PFSK-1 (cell line): ENCODE results near the gene ZNF407.

ENCODE experiments used
- REST ChIP-seq, 2 experiments: IDR thresholded peaks; 2 replicates each; pipeline versions ENCODE4 v1.6.1 to v1.8.0; 2011 to 2012; ENCODE audit warnings: low read depth in 2 of 2, low read length in 2 of 2, control low read depth in 1 of 2, inconsistent platforms in 1 of 2, mild to moderate bottlenecking in 1 of 2, moderate library complexity in 1 of 2; ENCODE audit not compliant: insufficient read depth in 1 of 2
- SIN3A ChIP-seq: IDR thresholded peaks from 2 replicates; pipeline ENCODE4 v1.6.1; 2012; ENCODE audit warnings: mild to moderate bottlenecking, low read length, moderate library complexity, borderline replicate concordance; ENCODE audit not compliant: insufficient read depth
- TAF1 ChIP-seq: IDR thresholded peaks from 2 replicates; pipeline ENCODE4 v1.6.1; 2012; ENCODE audit warnings: low read length, control low read depth, borderline replicate concordance; ENCODE audit not compliant: insufficient read depth

GRCh38 chr18:74921057-74921820, 323.6 kb downstream of the ZNF407 start:
- no peak for TF ChIP-seq TAF1
- no peak for TF ChIP-seq SIN3A
- TF ChIP-seq REST (IDR thresholded peaks at IDR 0.05; ENCODE audit: insufficient read depth in 1 of 2, low read depth in 2 of 2, low read length in 2 of 2): no peak
